AG10803 (cell line): ENCODE results near the gene DNAJC16.
"Not testable (repeated sequence)": the region's sequence is repeated elsewhere in the genome, so short reads cannot be mapped to it uniquely, and the experiment has no call there.

Experiments
- DNase-seq: peaks from one replicate; pipeline ENCODE4 v3.0.0; 2010; ENCODE audit warnings: low read depth
- H3K4me3 ChIP-seq: 2 replicates; pipeline ENCODE4 v1.5.1; 2011; ENCODE audit warnings: mild to moderate bottlenecking, low read length, control low read depth
- CTCF ChIP-seq: conservative IDR thresholded peaks from 2 replicates; pipeline ENCODE4 v1.5.1; 2011; ENCODE audit warnings: mild to moderate bottlenecking, low read length, control low read depth, inconsistent platforms

Gene DNAJC16

GRCh38 chr1:15526490-15527339, at the start of gene DNAJC16:
TSS of gene DNAJC16 (plus strand) at chr1:15526848. CDS start at chr1:15529106, 2,258 bp downstream.
- peak; percentile 100 for DNase-seq
- TF ChIP-seq CTCF, result peak; percentile 51
- peak within 1 kb of the TSS; percentile 83 for H3K4me3 ChIP-seq

GRCh38 chr1:15476927-15477326, 49.7 kb upstream of the DNAJC16 start:
- no peak for DNase-seq
- no peak for TF ChIP-seq CTCF
- H3K4me3 ChIP-seq, result no peak overlapping the region

- TF ChIP-seq CTCF, result no peak
- DNase-seq, result no peak
- no peak overlapping the region for H3K4me3 ChIP-seq
Observed at GRCh38 chr1:15477646-15478212, 48.9 kb upstream of the DNAJC16 start.

- H3K4me3 ChIP-seq, result no peak overlapping the region
- no peak for DNase-seq
- no peak for TF ChIP-seq CTCF
Observed at GRCh38 chr1:15479654-15480347, 46.8 kb upstream of the DNAJC16 start.

GRCh38 chr1:15482455-15482854, 44.2 kb upstream of the DNAJC16 start:
- DNase-seq, H3K4me3 ChIP-seq: not testable (repeated sequence)

GRCh38 chr1:15482983-15483543, 43.6 kb upstream of the DNAJC16 start:
- DNase-seq, H3K4me3 ChIP-seq: not testable (repeated sequence)

GRCh38 chr1:15483971-15484370, 42.7 kb upstream of the DNAJC16 start:
- no peak for TF ChIP-seq CTCF
- DNase-seq, result no peak
- H3K4me3 ChIP-seq, result no peak overlapping the region

- DNase-seq, H3K4me3 ChIP-seq: not testable (repeated sequence)
Observed at GRCh38 chr1:15484443-15484842, 42.2 kb upstream of the DNAJC16 start.
